Cardiac muscle cell (in vitro differentiated cells and primary cell): ENCODE measurements around the gene GTF3C5. TPM values are rescaled to one million over a fixed set of nuclear protein-coding genes. Genes with fewer than 3 reads are reported as not detected.

Experiments used
- DNase-seq, 2 donors: peaks; one replicate each; pipeline versions ENCODE4 v3.0.0 to v3.0.0-alpha.2; 2010 to 2017; ENCODE audit warnings: low read depth in 1 of 2, low spot score in 1 of 2
- H3K27ac ChIP-seq: fragments of 200-600 bp; sonication (generic); 2 replicates; pipeline ENCODE4 v1.5.1; 2016
- H3K27me3 ChIP-seq: fragments of 200-600 bp; sonication (generic); 2 replicates; pipeline ENCODE4 v1.6.0; 2016; ENCODE audit warnings: control low read depth
- H3K36me3 ChIP-seq: fragments of 200-600 bp; sonication (generic); 2 replicates; pipeline ENCODE4 v1.5.1; 2016; ENCODE audit warnings: control low read depth
- H3K4me1 ChIP-seq: fragments of 200-600 bp; sonication (generic); 2 replicates; pipeline ENCODE4 v1.8.1; 2017; ENCODE audit warnings: low read depth, mild to moderate bottlenecking, mixed run types
- H3K4me3 ChIP-seq: fragments of 200-600 bp; sonication (generic); 2 replicates; pipeline ENCODE4 v1.5.1; 2016; ENCODE audit warnings: mild to moderate bottlenecking
- H3K9me3 ChIP-seq: fragments of 200-600 bp; sonication (generic); 2 replicates; pipeline ENCODE4 v1.5.1; 2017; ENCODE audit warnings: low read depth, mild to moderate bottlenecking, control low read depth
- CTCF ChIP-seq: IDR thresholded peaks from 2 replicates; pipeline ENCODE4 v1.5.1; 2012; ENCODE audit warnings: low read depth, mild to moderate bottlenecking, low read length
- polyA plus RNA-seq: library from polyadenylated mRNA; unstranded; fragments of >200 nt; fragmentation: Nextera tagmentation; extraction: Ambion mirVana; gene quantifications from 2 replicates; pipeline ENCODE4 v1.2.1, GENCODE V29; 2016
- total RNA-seq: library from RNA; depleted of rRNA; stranded (reverse); fragments of >200 nt; gene quantifications from 2 replicates; pipeline ENCODE4 v1.2.3, GENCODE V29; 2016

The GTF3C5 gene
- total and polyA plus RNA-seq, 2 experiments from 2014 or later = 84.0 to 99.5 TPM

GRCh38 chr9:133107245-133107722, 76.5 kb downstream of the GTF3C5 start:
- Histone ChIP-seq H3K9me3 (no peaks in the 10 kb centered on the region), H3K4me1 (no peaks in the 10 kb centered on the region), H3K36me3 (peaks cover 28% of the 10 kb centered on the region), H3K4me3 (no peak overlapping the region), H3K27ac (no peak overlapping the region), H3K27me3 (no peaks in the 10 kb centered on the region)
- no peak for DNase-seq
- no peak for TF ChIP-seq CTCF

Other genes with a start within 250 kb of the GTF3C5 start
- 0.25 and 0.83 TPM in 2 replicates for gene AK8, start 152.7 kb upstream of the GTF3C5 start, total RNA-seq
- gene AK8, start 152.7 kb upstream of the GTF3C5 start, polyA plus RNA-seq = 0.70 and 1.9 TPM in 2 replicates
- 4.8 and 6.4 TPM in 2 replicates for gene SPACA9, start 152.1 kb upstream of the GTF3C5 start, total RNA-seq
- gene SPACA9, start 152.1 kb upstream of the GTF3C5 start, polyA plus RNA-seq = 7.8 and 13.2 TPM in 2 replicates
- gene TSC1, start 86.4 kb upstream of the GTF3C5 start, total RNA-seq = 28.5 and 52.3 TPM in 2 replicates
- gene TSC1, start 86.4 kb upstream of the GTF3C5 start, polyA plus RNA-seq = 21.1 and 28.8 TPM in 2 replicates
- gene GFI1B, start 52.3 kb upstream of the GTF3C5 start, total RNA-seq = 0.06 and 0.07 TPM in 2 replicates
- gene GFI1B, start 52.3 kb upstream of the GTF3C5 start, polyA plus RNA-seq = not detected in 2 replicates
- gene CEL, start 31.0 kb downstream of the GTF3C5 start, total RNA-seq = 1.1 and 1.6 TPM in 2 replicates
- gene CEL, start 31.0 kb downstream of the GTF3C5 start, polyA plus RNA-seq = 0.73 and 1.3 TPM in 2 replicates
- 58.3 and 65.7 TPM in 2 replicates for gene RALGDS, start 90.2 kb downstream of the GTF3C5 start, total RNA-seq
- gene RALGDS, start 90.2 kb downstream of the GTF3C5 start, polyA plus RNA-seq = 49.7 and 50.4 TPM in 2 replicates
- gene GBGT1, start 132.9 kb downstream of the GTF3C5 start, total RNA-seq = 5.6 and 11.9 TPM in 2 replicates
- 0.87 and 2.8 TPM in 2 replicates for gene GBGT1, start 132.9 kb downstream of the GTF3C5 start, polyA plus RNA-seq
- not detected in 2 replicates for gene OBP2B, start 178.3 kb downstream of the GTF3C5 start, total RNA-seq
- 0.35 TPM in 1 of 2 replicates, not detected in the other for gene OBP2B, start 178.3 kb downstream of the GTF3C5 start, polyA plus RNA-seq
- 0.04 and 0.30 TPM in 2 replicates for gene ABO, start 244.2 kb downstream of the GTF3C5 start, total RNA-seq
- gene ABO, start 244.2 kb downstream of the GTF3C5 start, polyA plus RNA-seq = 0.12 TPM in 1 of 2 replicates, not detected in the other